AG08395 (cell line): ENCODE data around the gene CACNA1G.

Source experiments
- DNase-seq: peaks from one replicate; pipeline ENCODE4 v3.0.0; 2012; ENCODE audit warnings: mixed read lengths, low spot score

The CACNA1G gene

GRCh38 chr17:50613007-50613992, 52.8 kb downstream of the CACNA1G start:
- no peak for DNase-seq

GRCh38 chr17:50614471-50615051, 54.0 kb downstream of the CACNA1G start:
- DNase-seq = no peak

- DNase-seq = no peak
Observed at GRCh38 chr17:50615828-50616227, 55.3 kb downstream of the CACNA1G start.

GRCh38 chr17:50618300-50618699, 57.8 kb downstream of the CACNA1G start:
- peak; percentile 45 for DNase-seq

GRCh38 chr17:50618941-50619340, 58.4 kb downstream of the CACNA1G start:
- peak; percentile 24 for DNase-seq

- no peak for DNase-seq
Observed at GRCh38 chr17:50619489-50619888, 59.0 kb downstream of the CACNA1G start.

GRCh38 chr17:50620237-50620636, 59.7 kb downstream of the CACNA1G start:
- DNase-seq = no peak

DNA sequence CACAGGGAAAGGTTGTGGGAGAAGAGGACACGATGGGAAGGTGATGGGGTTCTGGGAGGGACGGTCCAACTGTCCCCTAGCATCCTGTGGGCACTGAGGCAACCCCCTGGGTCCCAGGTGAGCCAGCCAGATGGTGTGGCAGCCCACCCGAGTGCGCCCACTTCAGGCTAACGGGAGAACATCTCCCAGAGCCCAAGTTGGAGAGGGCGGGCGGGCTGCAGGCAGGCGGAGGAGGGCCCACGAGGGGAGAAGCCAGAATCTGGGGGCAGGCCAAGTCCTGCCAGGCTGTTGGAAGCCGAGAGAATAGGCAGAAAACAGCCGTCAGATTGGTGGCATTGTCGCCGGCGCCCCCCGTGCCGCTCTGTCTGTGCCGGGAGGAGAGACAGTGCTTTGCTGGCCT, 60.3 kb downstream of the CACNA1G start:
- DNase-seq = no peak

GRCh38 chr17:50621574-50622031, 61.1 kb downstream of the CACNA1G start:
- no peak for DNase-seq

DNA sequence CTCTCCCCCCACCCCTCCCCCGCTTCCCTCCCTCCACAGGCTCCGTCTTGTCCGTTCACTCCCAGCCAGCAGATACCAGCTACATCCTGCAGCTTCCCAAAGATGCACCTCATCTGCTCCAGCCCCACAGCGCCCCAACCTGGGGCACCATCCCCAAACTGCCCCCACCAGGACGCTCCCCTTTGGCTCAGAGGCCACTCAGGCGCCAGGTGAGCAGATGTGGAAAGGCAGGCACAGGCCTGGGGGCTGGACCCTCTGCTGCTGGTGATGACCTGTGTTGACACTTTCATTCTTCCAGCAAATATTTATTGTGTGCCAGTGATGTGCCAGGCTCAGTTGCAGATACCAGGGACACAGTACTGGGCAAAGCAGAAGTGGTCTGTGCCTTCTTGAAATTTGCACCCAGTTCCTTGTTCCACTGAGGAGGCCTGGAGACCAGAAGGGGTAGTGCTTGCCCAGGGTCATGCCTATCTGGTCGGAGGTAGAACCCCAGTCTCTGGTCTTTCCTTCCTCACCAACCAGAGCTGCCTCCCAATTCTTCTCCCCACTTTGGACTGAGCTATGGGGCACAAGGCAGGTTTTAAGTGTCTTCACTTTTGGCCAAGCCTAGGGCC, 63.9 kb downstream of the CACNA1G start:
- DNase-seq = no peak

DNA sequence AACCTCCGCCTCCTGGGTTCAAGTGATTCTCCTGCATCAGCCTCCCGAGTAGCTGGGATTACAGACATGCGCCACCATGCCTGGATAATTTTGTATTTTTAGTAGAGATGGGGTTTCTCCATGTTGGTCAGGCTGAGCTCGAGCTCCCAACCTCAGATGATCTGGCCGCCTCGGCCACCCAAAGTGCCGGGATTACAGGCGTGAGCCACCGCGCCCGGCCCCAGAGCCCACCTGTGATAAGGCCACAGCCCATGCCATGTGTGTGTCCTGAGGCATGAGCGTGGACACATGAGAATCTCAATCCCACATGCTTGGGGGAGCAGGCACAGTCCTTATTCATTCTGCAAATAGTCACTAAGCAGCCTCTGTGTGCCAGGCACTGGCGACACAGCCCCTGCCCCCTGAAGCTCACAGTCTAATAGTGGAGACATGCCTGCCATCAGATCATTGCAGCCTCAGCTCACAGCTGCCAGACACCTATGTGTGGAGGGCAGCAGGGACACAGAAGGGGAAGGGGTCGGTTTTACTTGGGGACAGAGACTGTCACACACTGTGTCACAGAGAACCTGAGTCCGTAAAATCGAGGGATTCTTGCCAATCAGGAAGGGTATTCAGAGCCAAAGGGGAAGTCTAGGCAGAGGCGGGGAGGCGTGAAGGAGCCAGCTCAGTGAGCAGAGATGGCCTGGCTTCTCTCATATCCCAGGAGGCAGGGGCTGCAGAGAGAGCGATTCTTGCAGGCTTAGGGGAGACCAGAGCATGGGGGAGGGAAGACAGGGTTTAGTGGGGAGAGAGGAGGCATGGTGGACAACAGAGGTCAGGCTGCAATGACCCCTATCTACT, 64.7 kb downstream of the CACNA1G start:
- DNase-seq = no peak

DNA sequence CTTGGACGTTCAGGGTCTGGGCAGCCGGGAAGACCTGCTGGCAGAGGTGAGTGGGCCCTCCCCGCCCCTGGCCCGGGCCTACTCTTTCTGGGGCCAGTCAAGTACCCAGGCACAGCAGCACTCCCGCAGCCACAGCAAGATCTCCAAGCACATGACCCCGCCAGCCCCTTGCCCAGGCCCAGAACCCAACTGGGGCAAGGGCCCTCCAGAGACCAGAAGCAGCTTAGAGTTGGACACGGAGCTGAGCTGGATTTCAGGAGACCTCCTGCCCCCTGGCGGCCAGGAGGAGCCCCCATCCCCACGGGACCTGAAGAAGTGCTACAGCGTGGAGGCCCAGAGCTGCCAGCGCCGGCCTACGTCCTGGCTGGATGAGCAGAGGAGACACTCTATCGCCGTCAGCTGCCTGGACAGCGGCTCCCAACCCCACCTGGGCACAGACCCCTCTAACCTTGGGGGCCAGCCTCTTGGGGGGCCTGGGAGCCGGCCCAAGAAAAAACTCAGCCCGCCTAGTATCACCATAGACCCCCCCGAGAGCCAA, 65.6 kb downstream of the CACNA1G start:
- peak; percentile 79 for DNase-seq

DNA sequence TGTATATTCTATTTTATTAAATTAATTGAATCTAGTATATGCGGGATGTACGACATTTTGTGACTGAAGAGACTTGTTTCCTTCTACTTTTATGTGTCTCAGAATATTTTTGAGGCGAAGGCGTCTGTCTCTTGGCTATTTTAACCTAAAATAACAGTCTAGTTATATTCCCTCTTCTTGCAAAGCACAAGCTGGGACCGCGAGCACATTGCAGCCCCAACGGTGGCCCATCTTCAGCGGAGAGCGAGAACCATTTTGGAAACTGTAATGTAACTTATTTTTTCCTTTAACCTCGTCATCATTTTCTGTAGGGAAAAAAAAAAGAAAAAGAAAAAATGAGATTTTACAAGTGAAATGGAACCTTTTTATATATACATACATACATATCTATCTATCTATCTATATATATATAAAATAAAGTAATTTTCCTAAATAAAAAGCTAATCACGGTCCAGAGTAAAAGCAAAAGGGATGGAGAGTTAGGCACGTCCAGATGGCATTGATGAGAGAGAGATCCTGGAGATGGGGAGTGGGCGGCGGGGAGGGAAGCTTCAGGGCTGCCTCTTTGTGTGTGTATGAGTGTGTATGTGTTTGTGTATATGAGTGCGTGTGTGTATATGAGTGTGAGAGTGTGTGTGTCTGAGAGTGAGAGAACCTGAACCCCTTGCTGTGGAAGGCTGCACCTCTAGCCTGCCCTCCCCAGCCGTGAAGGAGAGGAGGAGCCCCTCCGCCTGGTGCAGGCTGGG, 66.7 kb downstream of the CACNA1G start:
- no peak for DNase-seq

DNA sequence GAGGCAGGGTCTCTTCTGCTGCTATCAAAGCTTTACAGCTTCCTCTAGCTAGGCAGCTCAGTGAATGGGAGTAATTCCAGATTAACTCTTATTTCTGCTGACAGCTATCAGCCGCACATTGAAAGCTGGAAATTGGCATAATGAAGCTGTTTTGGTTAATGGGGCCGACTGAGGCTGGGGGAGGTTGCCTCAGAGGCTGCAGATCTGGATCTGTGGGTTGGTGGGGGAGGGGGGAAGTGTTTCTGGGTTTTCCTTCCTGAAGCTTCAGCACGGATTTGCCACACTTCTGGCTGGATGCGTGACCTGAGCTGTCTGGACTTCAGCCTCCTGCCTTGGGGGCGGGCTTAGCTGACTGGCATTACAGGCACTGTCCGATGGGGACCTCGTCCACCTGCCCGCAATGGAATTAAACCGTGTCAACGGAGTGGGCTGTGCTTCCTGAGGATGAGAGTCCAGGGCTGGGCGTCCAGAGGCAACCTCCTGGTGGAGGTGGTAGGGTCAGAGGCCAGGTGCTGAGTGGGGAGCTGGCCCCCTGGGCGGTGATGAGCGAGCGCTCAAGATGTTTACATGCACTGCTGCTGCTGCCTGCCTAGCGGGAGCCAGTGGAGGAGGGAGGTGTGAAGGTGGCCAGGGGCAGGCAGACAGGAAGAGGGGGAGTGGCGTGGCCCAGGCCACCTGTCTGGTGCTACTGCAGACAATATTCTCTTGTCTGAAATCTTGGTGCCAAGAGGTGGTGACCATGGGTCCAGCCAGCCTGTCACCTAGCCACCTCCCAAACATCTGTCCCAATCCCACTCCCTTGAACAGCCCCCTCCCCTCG, 67.5 kb downstream of the CACNA1G start:
- DNase-seq = no peak

DNA sequence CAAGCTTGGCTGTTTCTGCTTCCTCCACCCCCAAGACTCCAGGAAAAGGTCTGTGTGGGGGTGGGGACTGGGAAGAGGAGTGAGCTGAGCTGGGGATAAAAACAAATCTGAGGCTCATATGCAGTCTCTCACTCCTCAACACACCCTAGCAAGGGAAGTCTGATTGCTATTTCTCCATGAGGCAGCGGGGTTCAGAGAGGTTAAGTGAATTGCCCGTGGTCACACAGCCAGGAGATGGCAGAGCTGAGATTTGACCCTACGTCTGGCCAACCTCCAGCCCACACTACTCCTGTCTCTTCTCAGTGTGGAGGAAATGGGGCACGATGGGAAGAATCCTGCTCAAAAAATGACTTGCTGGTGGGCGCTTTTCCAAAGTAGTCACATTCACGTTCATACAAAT, 69.4 kb downstream of the CACNA1G start:
- DNase-seq = no peak

- DNase-seq = peak; percentile 53
Observed at GRCh38 chr17:50630524-50631194, 70.1 kb downstream of the CACNA1G start.

DNA sequence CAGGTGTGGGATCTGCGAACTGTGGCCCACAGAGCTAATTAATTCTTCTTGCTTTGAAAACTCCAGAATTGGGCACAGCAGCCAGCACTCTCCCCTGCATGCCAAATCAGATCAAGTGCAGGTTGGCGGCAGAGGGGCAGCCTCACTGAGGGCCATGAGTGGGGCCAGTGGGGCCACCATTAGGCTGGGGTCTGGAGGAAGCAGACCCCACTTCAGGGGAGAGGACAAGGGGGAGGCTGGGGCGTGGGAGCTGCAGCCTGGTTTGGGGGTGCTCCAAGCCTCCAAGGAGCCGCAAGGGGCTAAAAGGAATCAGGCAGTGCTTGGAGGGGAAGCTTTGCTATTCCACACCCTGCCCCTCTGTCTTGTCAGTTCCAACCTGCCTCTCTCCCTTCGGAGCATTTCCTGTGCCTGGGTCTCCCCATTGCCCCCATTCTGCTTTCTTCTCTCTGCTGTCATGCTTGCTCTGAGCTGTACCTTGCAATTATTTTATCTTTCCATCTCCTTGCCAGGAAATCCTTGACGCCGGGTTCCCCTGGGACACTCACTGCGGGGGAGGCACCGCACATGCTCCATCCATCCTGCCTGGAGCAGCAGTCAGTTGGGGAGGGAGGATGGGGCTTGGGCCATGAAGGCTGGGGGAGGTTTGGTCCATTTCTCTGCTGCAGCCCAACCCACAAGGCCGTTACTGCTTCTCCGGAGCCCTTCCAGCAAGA, 70.8 kb downstream of the CACNA1G start:
- DNase-seq = no peak

DNA sequence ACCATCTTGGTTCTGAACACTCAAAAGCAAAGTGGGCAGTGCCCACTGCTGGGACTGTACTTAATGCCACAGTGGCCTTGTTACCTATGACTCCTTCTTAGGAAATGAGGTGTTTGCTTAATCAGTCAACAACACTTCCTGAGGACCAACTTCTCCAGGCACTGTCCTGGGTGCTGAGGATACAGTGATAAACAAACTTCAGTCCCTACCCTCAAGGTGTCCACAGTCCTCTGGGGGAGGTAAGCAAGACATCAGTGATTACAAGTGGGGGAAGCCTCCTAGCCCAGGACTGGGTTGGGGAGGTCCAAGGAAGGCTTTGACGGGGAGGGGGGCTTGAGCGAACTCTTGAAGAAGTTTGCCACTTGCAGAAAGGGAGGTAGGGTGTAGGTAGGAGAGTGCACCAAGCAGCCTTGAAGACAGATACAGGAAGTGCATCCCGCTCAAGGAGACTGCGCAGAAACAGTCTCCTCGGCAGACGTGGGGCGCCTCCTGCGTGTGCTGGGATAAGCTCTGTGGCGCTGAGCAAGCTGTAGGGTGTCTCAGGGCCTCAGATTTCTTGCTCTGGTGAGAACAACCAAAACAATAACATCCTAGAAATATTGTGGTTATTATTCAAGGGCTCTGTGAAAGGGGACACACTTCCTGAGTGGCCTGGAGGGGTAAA, 71.5 kb downstream of the CACNA1G start:
- no peak for DNase-seq
